ENCODE measurements around the gene POMGNT2. TPM values are rescaled to one million over a fixed set of nuclear protein-coding genes. Genes with fewer than 3 reads are reported as not detected.

Gene POMGNT2
- 18.8 TPM for total RNA-seq

DNA sequence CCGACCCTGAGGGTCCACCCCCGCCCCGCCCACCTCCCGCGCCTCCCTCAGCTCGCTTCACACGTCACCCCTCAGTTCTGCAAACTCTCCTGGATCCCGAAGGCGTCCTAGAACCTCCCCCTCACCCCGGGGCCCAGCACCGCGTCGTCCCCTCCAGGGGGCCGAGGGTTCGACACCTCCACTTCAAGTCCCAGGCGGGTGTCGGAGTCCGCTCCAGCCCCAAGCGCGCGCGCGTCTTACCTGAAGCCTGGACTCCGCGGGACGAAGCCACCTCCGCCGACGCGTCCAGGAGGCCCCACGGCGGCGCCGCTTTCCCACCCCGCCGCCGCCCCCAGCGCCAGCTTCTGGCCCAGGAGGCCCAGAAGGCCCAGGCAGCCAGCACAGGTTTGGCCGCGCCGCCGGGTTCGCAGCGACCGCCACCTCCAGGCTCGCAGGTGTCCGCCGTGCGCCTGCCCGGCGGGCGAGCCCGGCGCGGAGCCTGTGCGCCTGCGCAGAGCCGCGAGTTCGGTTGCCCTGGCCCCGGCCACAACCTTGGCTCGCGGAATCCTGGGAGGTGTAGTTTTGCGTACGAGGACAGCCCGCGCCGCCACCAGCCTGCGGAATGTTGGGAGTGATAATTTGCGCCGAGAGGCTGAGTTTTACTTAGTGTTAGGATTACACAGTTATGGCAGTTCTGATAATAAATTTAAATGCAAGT is at the start of gene POMGNT2:
TSS of gene POMGNT2 (minus strand) at position 484 of the 697 bp plus-strand sequence. CDS start 24,648 bp downstream, outside the sequence.
- FAIRE-seq, result no peak
- DNase-seq (ENCODE audit: low spot score in 2 of 2), result peak; percentile 93 to 94

DNA sequence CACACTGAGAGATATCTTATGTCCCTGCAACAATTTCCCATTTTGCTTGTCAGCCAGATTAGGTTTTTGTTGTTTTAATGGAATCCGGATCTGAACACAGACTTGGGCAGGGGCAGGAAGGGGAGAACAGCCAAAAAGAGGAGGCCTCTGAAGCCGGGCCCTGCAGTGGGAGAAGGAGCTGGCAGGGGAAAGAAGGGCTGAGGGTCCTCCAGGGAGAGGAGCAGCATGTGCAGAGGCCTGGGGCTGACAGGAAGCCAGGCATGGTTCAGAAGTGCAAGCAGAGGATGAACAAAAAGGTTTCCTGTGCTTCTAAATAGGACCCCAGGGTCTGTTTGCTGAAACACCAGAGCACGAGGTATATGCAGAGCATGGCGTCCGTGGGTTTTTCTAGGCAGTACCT is 49.1 kb upstream of the POMGNT2 start:
- FAIRE-seq (no peak), DNase-seq (ENCODE audit: low spot score in 2 of 2) (no peak)

DNA sequence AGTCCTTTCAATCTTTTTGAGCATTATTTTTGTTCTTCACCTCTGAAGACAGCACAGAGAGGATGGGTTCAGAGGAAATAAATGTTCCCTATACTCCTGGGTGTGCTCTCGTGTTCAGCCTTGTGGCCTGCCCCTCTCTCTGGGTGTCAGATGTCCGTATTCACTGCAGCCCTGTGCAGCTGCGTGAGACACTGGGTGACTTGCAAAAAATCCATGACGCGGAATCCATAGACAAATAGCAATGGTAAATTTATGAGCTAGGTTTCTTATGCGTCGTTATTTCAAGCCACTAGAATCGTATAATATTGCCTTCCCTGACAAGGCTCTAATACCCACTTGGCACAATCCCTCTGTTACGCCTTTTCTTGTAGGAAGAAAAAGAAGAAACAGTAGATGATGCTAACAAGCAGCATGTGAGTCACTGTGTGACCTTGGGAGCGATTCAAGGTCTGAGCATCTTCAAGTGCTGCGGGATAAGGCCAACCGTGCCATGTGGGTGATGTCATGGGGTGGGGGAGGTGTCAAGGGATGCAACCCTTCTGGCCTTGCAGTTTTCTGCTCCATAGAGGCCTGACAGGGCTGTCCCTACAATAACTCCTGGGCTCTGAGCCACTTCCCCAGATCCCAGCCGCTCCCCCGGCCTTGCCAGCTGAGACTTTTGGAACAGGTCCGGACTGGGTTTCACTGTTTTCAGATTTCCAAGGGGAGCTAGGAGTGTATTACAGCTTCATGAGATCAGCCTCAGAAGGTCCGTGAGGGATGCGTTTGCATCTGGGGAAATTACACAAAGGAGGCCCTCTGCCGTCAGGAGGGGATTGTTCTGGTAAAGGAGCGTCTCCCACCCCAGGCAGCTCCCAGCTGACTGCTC is 47.6 kb upstream of the POMGNT2 start:
- FAIRE-seq, result no peak
- peak; percentile 2 to 33 for DNase-seq (ENCODE audit: low spot score in 2 of 2)

DNA sequence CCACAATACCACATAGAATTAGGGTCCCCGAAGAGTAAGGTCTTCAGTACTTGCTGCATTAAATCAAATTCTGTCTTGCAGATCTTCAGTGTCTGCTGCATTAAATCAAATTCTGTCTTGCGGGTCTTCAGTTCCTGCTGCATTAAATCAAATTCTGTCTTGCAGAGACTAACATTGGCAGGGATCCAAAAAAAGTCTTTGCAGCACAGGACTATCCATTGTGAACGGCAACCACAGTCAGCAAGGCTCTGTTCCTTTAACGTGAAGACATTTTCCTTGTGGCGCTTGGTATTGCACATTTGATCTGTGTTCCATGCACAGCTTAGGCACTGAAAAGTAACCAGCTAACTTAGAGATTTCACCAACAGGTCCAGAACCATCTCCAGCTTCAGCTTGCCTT is 46.8 kb upstream of the POMGNT2 start:
- FAIRE-seq (no peak), DNase-seq (ENCODE audit: low spot score in 2 of 2) (no peak)

DNA sequence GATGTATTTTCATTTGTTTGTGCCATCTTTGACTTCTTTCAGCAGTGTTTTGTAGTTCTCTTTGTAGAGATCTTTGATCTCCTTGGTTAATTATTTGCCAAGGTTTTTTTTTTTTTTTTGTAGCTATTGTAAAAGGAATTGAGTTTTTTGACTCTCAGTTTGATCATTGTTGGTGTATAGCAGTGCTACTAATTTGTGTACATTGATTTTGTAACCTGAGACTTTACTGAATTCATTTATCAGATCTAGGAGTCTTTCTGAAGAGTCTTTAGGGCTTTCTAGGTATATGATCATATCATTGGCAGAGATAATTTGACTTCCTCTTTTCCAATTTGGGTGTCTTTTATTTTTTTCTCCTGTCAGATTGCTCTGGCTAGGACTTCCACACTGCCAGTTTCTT is 42.2 kb upstream of the POMGNT2 start:
- FAIRE-seq (no peak), DNase-seq (ENCODE audit: low spot score in 2 of 2) (no peak)

DNA sequence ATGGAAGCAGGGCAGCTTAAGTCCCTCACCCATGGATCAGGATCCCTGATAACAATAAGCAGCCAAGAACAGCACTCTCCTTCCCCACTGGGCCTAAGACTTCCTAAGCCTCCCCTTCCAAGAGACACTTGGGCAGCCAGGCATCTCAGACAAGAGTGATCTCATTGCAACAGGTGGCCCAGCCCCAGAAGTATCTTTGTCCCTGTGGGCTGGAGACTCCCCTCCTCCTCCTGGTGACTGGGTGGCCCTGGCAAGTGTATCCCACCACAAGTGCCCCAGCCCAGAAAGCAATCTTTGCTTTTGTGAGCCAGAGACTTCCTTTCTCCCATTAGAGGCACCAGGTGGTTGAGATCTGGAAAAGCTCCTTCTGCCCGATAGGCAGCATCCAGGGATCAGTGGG is 40.7 kb upstream of the POMGNT2 start:
- DNase-seq (ENCODE audit: low spot score in 2 of 2) (no peak), FAIRE-seq (no peak)

DNA sequence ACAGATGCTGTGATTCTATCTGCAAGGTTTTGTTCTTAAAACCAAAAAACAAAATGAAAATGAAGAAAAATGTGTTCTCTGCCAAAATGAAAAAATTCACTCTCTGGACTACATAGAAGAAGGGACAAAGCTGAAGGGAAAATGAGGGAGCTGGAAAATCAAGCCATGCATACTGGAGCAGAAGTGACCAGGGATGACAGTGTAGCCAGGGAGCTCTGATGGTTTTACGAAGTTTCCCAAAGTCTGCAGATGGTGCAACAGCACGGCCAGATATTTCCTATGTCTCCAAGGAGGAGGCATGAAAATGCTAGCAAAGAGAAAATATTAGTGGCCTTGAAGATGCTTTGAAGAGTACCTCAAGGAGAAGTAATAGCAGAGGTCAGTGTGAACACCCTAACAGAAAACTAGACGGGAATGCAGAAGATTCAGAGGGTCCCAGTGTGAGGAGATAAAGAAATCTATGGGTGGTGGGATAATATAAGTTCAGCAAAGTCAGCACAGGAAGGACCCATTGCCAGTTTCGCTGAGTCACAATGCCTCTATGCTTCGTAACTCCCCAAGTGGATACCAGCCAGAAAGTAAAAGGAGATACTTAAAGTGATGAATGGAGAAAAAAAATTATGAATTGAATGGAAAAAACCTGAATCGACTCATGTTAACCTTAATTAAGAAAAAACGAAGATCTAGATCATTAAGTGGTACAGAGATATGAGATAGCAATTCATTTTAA is 39.0 kb upstream of the POMGNT2 start:
- FAIRE-seq, result no peak
- DNase-seq (ENCODE audit: low spot score in 2 of 2), result no peak

DNA sequence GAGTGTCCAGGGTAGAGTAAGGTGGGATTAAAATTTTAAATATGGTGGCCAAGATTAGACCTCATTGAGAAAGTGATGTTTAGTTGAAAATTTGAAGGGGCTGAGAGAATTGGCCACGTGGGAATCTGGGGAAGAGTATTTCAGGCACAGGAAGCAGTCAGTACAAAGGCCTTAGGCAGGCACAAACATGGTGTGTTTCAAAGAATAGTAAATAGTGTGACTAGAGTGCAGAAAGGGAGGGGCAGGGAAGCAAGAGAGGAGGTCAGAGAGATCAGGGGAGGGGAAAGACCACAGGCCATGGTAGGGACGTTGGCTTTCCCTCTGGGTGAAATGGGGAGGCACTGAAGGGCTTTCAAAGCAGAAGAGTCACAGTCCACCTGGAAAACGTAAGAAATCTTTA is 36.6 kb upstream of the POMGNT2 start:
- FAIRE-seq, result no peak
- DNase-seq (ENCODE audit: low spot score in 2 of 2), result no peak

DNA sequence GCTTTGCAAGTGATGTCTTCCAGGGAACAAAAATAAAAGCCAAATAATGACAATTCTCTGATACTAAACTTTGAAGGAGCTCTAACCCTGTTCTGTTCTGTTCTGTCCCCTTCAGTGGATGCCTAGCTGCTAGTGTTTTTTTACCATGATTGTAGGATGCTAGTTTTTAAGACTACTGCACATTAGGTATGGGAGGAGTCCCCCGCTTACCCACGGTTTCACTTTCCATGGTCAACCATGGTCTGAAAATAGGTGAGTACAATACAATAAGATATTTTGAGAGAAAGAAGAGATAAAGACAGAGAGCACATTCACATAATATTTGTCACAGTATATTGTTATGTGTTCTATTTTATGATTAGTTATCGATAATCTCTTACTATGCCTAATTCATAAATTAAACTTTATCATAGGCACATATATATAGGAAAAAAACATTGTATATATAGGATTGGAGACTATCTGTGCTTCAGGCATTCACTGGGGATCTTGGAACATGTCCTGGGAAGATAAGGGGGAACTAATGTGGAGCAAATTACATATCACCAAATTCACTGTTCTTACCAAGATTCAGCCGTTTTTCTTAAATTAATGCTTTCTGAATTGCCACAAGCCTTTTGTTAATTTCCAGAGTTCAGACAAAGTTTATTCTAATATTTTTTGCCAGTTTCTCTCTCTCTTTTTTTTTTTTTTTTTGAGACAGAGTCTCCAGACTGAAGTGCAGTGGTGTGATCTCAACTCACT is 32.8 kb upstream of the POMGNT2 start:
- DNase-seq (ENCODE audit: low spot score in 2 of 2) (no peak), FAIRE-seq (no peak)

DNA sequence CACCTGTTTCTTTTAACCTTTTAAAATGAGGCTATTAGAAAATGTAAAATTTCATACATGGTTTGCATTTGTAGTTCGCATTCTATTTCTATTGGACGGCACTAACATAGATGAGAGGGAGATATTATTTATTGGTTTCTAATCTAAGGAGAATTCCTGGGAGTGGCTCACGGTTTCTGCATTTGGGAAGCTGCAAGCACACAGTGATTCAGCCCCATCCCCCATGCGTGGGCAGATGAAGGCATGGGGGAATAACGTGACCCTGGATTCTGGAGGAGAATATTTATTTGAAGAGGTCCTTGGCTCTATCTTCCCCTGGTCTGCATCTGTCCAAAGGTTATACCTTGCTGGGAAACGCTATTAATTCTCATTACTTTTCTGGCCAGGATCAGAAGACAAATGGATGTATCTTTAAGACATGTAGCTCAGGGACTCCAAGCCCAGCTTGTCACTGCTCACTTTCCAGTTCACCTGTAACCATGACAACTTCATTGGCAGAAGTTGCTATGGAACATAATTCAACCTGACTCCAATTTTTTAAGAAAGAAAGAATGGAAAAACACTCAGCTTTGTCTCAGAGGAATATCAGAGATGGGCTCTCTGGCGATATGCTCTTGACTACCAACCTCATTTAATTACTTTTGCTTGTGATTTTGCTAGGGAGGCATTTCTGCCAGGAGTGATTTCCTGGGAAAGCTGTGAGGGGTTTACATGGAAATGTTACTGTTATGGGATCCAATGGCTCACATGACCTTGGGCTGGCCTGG is 27.2 kb upstream of the POMGNT2 start:
- no peak for FAIRE-seq
- no peak for DNase-seq (ENCODE audit: low spot score in 2 of 2)

DNA sequence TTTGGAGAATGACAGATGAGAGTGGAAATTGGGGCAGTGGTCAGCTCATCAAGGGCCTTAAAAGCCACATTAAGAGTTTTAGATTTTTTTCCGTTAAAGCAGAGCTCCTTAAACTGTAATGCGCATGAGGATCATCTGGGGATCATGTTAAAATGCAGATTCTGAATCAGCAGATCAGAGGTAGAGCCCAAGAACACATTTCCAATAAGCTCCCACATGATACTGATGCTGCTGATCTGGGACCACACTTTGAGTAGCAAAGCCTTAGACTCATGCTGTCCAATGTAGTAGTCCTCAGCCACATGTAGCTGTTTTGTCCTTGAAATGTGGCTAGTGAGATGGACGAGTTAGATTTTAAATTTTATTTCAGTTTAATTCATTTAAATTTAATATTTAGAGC is 26.3 kb upstream of the POMGNT2 start:
- FAIRE-seq (no peak), DNase-seq (ENCODE audit: low spot score in 2 of 2) (no peak)

DNA sequence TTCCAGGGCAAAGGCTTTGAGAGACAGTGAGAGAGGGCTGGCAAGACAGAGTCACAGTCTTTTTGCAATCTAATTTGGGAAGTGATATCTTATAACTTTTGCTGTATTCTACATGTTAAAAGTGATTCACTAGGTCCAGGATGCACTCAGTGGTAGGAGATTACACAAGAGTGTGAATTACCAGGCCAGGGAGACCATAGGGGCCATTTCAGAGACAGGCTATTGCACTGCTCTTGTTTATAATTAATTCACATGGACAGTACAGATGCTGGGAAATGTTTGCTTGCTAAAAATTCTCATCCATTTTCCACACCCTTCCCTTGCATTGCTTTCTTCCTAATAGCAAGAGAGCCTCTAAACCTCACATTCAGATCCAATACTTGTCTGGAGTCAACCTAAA is 22.6 kb upstream of the POMGNT2 start:
- DNase-seq (ENCODE audit: low spot score in 2 of 2), result no peak
- FAIRE-seq, result no peak

DNA sequence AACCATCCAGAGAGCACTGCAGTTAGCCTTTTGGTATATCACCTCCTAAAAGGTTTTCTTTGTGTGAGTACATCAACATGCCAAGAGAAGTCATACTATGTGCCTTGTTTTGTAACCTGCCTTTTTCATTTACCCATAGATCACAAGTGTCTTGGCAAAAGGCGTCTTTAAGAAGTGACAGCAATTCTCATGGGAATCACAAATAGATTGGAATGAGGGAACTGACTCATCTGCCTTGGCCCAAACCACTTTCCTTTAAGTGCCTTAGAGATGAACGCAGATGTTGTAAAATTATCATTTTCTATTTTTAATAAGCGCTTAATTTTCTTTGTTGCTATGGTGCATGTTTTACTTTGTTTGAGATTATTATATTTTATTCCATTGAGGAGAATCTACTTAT is 20.7 kb upstream of the POMGNT2 start:
- FAIRE-seq (no peak), DNase-seq (ENCODE audit: low spot score in 2 of 2) (no peak)

DNA sequence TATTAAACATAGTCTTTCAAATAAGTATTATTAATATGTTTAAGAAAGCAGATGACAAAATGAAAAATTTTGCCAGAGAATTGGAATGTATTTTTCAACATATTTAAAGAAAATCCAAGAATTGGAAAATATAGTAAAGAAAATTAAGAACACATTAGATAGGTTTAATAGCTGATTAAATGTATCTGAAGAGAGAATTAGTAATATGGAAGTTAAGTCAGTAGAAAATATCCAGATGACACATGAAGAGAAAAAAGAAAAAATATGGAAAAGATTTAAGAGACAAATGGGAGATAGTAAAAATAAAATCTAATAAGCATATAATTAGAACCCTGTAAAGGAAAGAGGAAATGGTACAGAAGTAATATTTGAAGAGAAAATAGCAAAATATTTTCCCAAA is 18.0 kb upstream of the POMGNT2 start:
- no peak for FAIRE-seq
- DNase-seq (ENCODE audit: low spot score in 2 of 2), result no peak

DNA sequence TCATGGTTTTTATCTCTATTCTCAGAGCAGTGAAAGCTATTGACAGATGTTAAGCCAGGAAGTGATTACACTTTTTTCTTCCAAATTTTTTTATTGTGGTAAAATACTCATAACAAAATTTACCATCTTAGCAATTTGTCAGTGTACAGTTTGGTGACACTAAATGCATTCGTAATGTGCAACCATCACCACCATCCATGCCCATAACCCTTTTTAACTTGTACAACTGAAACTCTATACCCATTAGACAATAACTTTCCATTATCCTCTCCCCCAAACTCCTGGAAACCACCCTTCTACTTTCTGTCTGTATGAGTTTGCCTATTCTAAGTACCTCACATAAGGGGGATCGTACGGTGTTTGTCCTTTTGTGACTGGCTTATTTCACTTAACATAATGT is 15.1 kb upstream of the POMGNT2 start:
- DNase-seq (ENCODE audit: low spot score in 2 of 2) (no peak), FAIRE-seq (no peak)

DNA sequence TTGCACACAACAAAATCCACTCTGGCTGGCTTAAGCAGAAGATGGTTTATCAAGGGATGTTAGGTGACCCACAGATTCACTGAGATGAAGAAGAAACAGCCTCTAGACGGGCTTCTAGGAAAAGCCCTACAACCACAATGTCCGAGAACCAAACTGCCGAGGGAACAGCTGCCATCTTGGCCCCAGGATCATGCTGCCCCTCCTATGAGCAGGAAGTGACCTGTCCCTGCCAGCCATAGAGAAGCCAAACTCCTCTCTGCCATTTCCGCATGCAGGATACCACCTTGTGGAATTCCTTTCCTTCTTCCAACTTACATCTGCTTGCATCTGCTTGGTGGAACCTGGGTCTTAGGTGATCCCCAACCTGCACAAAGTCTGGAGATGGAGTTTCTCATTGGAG is 11.4 kb upstream of the POMGNT2 start:
- FAIRE-seq, result no peak
- DNase-seq (ENCODE audit: low spot score in 2 of 2), result no peak

DNA sequence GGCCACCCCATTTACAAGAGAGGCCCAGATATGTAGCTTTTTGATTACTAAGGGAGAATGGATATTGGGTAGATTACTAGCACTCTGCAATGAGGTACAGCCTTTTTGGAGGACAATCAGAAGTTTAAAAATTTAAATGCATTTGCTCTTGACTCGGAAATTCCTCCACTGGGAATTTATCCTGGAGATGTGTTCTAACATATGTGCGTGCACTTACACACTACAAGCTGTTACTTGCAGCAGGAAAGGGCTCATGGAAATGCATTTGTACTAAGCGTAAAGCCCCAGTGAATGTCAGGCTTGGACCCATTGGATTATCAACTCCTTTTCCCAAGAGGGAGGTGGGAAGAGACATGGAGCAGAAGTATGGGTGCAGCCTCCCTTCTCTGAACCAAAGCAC is 7.8 kb upstream of the POMGNT2 start:
- FAIRE-seq, result no peak
- DNase-seq (ENCODE audit: low spot score in 2 of 2), result no peak

DNA sequence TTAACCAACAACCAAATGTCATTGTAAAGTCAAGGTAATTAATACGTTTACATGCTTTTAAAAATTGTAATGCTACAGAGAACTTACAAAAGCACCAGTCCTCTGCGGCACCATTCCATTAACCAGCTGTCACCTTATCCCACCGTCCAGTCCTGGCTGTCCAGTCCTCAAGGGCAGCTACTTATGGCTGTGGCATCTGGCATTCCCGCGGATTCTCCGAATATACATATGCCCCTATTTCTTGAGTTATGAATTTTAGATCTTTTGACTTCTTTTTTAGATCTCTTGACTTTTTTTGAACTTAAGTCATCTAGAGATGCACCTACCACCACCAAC is 382 bp upstream of the POMGNT2 start:
- FAIRE-seq (no peak), DNase-seq (ENCODE audit: low spot score in 2 of 2) (no peak)

DNA sequence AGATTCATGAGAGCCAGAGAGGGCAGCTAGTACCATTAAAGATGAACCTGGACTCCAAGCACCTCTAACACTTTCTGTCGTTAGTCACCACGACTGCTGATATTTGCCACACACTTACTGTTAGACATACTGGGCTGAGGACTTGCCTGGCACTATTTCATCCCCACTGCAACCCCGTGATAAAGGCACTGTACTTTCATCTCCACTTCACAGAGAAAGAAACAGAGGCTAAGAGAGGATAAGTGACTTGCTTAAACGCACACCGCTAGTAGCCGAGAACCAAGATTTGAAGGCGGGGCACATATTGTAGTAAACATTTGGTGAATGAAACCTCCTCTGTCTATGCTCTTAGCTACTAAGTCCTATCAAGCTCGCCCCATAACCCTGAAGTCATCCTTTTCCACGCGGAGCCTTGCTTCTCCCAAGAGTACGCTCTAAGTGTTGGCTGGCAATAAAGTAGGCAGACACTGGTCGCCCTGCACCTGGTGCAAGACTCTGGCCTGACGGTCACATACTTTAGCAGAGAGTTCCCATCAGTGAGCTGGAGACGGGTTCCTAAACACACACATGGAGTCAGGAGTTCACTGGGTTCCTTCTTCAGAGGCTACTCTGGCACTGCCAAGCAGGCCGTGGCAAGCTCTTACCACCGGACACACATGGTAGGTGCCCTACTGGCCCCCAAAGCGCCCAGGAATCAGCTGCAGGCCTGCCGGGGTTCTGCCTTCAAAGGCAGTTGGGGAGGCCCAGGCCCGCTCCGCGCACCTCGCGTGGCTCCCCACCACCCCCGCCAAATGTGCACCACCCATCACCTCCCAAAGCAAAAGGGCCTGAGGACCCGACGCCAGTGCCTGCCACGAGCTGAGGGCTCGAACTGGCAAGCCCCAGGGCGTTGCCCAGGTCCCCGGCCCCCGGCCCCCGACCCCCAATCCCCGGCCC is 951 bp downstream of the POMGNT2 start:
- FAIRE-seq (no peak), DNase-seq (ENCODE audit: low spot score in 2 of 2) (peak; percentile 23 to 28)

Data from frontal cortex (tissue), 4 donors.